CD4-positive, alpha-beta T cell treated with Interleukin-6 at 100 ng/mL for 8 hours (primary cell): Measurements from ENCODE around the gene PIEZO1.
"Not testable (repeated sequence)": the region's sequence is repeated elsewhere in the genome, so short reads cannot be mapped to it uniquely, and the experiment has no call there.

Experiments
- DNase-seq: peaks from one replicate; pipeline ENCODE4 v3.0.0-alpha.2; 2020; ENCODE audit warnings: mixed read lengths, low spot score

Gene PIEZO1

DNA sequence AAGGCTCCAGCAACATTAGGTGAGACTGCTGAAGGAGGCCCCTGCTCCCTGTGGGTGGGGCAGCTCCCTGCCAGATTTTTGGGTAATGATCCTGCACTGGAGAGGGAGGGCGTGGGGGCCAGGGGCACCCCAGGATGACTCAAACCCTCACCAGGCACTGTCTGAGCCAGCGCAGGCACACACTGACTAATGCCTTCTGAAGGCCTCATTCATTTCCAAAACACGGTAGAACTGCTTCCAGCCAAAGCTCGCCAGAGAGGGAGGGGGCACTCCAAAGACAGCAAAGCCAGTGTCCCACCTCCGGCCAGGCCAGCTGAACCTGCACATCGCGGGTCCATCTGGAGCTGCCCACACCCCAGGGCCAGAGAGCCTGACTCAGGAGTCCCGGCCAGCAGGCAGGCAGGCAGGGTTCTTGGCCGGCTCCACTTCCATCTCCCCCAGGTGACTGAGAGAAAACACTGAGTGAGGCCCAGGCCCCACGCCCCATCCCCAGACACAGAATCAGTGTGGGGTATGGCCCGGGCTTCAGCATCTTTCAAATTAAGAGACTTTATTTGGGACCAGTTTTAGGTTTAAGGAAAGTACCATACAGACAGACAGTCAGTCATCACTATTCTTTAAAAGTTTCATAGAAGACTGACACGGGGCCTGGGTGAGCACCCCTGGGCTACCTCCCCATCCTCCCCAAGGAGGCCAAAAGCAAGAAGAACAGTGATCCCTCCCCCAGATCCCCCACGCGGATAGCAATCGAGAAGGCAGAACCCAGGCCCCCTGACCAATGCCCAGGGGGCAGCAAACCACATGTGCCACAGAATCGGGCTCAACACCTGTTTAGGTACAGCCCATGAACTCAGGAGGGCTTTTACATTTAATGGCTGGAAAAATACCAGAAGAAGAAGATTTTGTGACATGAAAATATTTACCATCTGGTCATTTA is 2.3 kb downstream of the PIEZO1 start:
- peak; percentile 45 for DNase-seq

DNA sequence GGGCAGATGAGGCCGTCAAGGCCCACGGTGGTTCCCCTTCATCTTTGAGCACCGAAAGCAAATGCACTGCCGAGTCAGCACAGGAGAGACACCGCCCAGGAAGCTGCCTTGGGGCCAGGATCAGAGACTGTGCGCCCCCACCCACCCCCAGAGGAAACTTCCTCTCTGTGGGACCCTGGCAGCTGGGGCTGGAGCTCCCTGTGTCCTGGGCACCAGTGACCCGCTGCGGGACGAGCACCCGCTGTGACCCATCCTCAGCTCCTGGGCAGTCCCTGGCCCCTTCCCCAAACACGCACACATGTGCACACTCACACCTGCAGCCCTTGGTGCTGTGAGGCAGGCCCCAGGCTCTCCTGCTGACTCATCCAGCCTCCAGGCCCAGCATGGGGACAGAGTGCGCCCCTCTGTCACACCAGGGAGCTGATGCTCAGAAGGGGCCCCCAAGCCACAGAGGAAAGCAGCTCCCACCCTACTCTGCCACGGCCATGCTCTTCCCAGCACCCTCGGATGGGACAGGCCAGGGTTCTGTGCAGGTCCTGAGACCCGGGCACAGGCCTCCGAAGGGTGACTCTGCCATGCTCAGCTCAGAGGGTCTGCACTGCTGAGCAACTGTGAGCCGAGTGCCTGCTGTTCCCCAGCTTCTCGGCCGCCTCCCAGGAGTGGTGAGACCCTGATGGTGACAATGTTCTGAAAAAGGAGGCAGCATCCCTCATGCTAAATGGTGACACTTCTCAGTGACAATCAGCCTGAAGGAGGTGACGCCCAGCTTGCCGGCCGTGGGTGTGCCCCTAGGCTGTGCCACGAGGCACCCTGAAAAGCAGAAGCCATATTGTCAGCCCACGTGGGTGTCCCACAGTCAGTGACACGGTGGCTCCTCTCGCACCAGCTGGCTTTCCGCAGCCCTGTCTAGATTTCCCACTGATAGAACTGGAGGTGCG is 3.6 kb downstream of the PIEZO1 start:
- peak; percentile 69 for DNase-seq

DNA sequence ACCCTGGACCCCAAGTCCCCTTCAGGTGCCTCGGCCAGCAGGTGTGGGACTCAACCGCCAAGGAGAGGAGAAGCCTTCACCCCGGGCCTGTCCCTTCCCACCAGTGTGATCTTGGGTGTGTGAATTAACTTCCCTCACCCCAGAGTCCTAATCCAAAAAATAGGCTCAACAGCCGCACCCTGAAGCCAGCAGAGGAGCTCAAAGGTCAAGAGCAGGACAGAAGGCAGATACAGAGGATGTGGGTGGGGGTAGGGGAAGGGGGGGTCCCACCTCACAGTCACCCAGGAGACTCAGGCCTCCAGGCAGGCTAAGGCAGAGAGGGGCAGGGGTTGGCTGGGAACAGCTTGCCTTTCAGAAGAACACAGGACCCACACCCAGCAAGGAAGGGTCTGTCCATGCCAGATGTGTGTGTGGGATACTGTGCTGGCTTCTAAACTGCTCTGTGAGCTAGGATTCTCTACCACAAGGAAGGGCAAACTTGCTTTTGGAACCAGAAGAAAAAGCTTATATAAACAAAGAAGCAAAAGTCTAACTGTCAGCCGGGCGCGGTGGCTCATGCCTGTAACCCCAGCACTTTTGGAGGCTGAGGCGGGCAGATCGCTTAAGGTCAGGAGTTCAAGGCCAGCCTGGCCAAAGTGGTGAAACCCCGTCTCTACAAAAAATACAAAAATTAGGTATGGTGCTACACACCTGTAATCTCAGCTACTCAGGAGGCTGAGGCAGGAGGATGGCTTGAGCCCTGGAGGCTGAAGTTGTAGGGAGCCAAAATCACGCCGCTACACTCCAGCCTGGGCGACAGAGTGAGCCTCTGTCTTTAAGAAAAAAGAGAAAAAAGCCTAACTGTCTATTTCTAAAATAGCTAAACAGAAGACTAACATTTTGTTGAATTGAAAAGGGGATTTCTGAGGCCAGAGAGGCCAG is 4.6 kb downstream of the PIEZO1 start:
- no peak for DNase-seq

DNA sequence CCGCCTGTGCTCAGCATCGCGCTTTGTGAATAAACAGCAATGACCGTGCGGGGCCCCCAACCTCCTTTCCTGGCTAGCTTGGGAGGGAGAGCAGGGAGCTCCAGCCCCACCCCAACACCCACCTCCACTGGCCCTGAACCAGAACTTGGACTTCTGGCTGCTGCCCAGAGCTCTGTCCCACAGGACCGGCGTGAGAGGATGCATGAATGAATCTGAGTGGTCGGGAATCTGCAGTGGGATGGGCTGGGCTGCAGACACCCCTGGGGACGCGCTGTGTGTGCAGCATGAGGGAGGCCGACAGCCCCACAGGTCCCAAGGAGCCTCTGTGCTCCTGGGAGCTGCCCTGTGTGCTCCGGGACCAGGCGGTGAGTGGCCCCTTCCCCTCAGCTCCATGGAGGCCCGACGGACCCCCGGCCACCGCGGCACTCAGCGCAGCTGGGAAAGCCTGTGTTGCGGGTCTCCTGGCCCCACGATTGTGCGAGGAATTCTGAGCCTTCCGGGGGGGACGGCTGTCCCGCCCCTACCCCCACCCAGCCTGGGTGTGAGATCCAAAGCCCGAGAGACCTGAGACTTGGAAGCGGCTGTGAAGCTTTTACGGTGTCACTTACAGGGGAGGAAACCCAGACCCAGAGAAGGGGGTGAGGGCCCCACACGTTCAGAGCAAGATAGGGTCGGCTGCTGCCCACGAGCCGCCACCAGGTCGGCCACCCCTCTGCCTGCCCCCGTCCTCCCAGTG is 5.4 kb downstream of the PIEZO1 start:
- no peak for DNase-seq

DNA sequence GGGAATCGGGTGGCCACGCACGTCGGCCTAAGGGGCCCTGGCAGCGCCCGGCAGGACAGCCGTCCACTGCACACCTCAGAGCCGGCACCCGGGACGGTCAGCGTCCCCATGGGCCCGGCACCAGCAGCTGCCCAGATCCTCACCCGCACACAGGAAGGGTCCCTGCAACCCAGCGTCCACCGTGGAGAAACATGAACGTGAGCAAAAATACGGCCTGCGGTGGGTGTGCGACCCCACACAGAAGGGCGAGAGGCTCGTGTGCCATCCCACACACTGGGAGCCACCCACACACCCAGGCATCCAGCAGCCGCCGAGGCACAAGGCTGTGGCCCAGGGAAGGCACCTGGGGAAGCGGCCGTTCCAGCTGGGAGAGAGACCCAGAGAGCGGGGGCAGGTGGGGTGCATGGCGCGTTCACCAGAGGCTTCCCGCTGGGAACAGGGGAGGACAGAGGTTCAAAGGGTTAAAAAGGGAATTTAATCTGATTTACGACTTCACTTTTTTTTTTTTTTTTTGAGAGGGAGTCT is 6.4 kb downstream of the PIEZO1 start:
- DNase-seq = no peak

DNA sequence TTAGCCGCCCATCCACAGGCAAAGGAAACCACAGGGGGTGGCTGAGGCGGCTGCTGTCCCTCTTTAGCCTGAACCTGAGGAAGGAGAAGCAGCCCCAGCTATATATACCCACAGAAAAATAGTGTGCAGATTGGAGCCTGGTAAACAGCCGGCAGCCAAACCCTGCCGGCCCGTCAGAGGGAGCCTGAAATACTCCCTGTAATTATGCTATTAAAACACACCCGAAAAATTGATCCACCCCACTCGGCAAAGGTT is 6.8 kb downstream of the PIEZO1 start:
- no peak for DNase-seq

DNA sequence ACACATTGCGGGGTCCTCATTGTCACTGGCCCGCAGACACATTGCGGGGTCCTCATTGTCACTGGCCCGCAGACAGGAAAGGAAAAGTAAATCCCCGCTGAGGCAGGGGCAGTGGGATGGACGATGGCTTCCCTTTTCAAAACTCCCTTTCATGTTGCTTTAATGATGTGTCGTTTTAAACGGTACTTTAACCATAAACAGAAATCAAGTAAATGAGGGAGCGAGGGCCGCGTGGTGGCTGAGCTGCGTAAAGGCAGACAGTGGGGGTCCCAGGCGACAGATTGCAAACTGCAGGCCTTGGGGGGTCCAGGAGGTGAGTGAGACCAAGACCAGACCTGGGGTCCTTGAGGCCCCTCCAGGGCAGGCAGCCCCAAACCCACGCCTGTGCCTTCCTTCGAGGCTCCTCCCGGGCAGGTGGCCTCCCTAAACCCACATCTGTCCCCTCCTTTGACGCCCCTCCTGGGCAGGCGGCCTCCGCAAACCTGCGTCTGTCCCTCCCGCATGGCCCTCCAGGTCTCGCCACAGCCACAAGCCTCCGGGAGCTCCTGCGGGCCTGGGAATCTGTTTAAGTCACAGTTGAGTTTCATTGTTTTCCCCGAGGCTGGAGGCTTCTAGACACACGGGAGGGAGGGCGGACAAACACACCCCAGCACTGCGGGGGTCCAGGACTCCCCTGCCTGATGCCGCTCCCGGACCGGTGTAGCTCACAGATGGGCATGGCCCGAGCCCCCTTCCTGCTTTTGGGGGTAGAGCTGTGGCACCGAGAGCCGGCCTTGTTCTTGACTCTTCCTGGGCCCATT is 7.3 kb downstream of the PIEZO1 start:
- no peak for DNase-seq

DNA sequence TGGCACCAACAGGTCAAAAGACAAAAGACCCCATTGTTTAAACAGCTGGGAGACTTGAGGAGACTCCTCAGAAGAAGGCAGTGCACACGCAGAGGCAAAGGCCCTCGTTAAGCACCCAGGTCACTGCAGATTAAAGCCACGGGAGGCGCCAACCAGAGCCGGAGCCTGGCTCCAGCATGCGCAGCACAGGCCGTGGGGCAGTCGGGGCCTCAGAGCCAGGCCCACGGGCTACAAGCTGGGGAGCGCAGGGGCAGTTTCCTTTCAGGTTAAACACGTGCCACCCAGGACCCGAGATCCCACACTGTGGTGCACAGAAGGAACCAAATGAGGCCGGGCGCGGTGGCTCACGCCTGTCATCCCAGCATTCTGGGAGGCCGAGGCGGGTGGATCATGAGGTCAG is 9.2 kb downstream of the PIEZO1 start:
- no peak for DNase-seq

DNA sequence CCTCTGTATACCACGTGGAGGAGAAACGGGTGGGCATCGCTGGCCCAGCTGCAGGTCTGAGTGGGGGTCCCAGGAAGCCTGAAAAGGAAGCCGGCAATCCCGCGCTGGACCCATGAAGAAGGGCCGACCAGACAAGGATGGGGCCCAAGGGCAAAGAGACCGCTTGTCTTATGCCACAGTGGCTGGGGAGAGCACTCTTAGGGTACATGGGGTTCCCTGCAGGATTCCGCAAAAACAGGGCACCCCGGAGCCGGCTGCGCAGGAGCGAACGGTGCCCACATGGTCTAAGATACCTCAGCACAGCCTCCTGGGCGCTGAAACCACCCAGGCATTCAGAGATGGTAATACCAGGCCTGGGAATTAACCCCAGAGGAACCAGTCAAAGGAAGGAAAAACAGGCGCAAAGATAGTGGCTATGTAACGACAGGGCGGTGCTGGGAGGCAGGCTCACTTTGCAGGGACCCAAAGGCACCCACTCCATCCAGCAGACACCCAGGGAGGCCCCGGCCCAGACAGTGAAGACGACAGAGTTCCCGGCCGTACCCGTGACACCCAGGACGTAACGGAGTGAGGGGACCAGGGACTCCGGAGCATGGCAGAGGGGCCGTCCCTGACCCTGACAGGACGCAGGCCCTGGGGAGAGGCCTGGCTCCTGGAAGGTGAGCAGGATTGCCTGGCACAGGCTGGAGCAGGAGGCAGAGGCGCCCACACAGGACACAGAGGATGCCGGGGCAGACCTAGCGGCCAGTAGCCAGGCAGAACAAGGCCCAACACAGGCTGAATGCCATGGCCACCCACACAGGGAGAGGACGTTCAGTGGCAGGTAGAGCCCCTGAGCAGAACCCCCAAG is 10.3 kb downstream of the PIEZO1 start:
- DNase-seq = no peak

DNA sequence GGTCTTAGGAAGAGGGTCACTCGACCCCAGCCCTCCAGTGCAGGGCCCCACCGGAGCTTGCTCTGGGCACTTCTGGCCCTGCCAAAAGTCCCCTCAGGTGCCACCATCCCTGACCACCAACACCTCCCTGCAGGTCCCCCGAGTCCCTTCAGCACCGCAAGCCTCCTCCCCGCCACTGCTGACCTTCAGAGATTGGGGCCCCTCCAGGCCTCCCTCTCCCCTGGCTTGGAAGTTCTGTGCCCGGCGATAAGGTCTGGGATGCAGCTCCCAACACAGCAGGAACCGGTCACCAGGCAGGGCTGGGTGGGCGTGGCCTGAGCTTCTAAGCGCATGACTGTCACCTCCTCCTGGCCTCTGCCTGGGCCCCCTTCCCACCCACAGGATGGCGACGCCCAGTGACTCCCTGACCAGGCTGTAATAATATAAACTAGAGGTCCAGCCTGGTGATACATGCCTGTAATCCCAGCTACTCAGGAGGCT is 11.2 kb downstream of the PIEZO1 start:
- DNase-seq = no peak

DNA sequence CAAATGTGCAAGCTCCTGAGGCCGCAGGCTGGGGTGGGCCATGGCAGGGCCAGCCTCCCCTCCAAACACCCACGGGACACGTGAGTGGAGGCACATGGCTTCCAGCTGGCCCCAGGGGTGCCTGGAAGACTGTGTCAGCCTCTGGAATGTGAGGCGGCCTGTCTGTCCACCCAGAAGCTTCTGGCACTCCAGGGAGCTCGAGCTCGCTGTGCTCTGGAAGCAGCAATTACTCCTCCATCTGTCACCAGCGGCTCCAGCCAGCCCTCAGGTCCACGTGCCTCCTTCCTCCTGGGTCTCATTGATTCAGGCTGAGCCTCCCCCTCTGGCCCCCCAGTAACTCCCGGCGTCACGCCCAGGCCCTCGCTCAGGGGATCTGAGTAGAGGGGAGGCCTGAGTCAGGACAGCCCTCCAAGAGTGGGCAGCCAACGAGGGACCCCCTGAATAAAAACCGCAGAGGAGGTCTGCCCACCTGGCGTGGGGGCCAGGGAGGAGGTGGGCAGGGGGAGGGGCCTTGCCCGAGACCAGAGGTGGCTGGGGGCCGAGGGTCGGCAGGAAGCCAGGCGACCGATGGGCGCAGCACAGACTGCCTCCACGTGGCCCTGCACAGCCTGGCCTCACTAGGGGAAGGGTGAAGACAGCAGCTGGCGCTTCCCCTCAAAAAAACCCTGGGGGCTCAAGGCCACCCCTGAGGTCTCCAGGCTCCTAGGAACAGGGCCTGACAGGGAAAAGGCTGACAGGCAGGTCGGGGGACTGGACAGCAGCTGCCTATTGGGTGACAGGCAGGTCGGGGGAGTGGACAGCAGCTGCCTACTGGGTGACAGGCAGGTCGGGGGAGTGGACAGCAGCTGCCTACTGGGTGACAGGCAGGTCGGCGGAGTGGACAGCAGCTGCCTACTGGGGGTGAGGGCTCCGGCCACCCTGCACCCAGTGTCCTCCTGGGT is 11.9 kb downstream of the PIEZO1 start:
- DNase-seq = no peak

DNA sequence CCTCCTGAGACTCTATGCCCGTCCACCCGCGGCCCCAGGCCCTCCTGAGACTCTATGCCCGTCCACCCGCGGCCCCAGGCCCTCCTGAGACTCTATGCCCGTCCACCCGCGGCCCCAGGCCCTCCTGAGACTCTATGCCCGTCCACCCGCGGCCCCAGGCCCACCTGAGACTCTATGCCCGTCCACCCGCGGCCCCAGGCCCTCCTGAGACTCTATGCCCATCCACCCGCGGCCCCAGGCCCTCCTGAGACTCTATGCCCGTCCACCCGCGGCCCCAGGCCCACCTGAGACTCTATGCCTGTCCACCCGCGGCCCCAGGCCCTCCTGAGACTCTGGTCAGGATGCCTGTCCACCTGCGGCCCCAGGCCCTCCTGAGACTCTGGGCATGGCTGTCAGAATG is 13.2 kb downstream of the PIEZO1 start:
- DNase-seq = not testable (repeated sequence)

DNA sequence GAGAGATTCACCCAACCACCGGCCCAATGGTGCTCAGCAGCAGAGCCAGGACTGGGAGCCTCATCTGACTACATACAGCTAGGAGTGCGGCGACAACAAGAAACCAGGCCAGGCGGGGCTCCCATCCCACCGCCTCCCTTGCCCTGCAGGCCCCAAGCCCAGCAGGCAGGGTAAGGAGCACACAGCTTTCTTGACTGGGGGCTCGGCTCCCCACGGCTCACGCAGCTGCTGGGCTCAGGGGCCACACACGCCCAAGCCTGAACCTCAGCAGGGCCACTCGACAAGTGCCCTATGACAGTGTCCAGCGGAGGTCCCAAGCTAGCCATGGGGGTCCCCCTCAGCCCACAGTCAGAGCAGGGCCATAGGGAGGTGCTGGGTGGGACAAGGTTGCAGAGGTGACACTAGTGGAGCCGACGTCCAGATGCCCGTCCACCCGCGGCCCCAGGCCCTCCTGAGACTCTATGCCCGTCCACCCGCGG is 13.7 kb downstream of the PIEZO1 start:
- DNase-seq = no peak

DNA sequence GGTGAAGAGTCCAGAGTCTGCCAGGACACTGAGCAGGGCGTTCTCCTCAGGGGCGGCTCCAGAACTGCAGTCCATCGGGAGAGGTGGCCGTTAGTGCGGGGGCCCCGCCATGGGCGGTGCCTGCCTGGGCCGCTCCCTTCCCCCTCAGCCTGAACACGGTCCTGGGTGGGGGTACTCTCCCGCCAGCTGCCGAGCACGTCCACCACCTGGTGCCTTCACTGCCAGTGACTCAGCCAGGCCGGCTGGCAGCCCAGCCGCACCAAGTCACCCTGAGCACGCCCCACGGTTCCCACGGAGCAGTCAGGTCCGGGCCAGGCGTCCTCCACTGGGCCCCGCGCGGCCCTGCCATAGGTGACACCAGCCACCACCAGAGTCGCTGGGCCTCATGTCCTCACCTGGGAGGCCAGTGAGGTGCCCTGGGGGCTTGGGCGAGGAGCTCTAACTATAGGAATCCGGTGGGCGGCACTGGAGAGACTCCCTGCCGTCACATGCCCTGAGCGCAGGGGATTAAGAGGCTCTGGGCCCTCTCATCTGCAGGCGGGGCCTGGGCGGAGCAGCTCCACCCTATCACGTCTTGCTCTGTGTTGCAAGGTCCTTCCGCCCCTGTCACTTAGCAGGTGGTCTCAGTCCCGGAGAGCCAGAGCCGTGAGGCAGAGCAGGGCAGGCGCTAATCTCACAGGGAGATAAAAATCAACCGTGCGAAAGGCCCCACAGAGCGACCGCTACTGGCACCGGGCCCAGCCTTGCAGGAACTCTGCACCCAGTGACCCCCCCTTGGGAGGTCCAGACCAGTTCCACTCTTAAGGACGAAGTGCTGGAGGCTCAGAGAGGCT is 14.3 kb downstream of the PIEZO1 start:
- DNase-seq = no peak

DNA sequence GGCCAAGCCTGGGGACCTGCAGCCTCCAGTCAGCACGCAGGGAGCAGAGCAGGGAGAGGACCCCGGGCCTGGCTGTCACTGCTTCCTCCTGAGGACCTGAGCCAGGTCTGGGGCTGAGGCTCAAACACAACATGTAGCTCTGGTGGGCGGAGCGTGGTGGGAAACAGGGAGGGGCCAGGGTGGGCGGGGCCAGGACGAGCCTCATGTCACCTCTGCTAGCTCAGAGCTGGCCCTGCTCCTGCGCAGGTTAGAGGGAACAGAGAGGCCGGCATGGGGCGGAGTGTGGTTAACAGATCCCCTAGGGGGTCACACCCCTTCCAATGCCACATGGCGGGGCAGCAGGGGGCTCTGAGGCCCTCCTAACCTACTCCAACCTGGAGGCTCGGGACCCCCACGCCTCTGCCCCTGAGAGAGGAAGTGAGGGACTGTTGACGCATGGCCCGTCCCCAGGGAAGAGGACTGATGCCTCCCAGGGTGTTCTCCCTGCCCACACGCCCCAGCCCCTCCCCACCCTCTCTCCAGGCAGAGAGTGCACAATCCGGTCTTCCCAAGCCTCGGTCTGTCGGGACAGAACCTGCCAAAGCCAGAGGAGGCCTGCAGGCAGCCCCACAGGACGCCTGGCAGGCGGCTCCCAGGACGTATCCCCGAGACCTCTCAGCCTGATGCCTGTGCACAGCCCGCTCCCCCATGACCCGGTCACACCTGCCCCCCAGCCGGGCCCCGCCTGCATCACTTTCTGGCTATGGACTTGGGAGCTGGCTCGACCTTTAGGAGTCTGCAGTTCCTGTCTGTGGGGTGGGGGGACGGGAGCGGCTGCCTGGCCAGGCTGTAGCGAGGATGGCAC is 15.2 kb downstream of the PIEZO1 start:
- no peak for DNase-seq
